GM21529 (cell line): Measurements from ENCODE around the gene KIF18A.
A peak's percentile ranks its signal among the peaks of the same experiment; 100 is the strongest.
"Not testable (repeated sequence)": the region's sequence is repeated elsewhere in the genome, so short reads cannot be mapped to it uniquely, and the experiment has no call there.

ENCODE experiments used
- ATAC-seq: cut with Tn5 transposase; IDR thresholded peaks from one replicate; pipeline ENCODE4 v1.9.1; 2021; ENCODE audit not compliant: unreplicated experiment

KIF18A gene

DNA sequence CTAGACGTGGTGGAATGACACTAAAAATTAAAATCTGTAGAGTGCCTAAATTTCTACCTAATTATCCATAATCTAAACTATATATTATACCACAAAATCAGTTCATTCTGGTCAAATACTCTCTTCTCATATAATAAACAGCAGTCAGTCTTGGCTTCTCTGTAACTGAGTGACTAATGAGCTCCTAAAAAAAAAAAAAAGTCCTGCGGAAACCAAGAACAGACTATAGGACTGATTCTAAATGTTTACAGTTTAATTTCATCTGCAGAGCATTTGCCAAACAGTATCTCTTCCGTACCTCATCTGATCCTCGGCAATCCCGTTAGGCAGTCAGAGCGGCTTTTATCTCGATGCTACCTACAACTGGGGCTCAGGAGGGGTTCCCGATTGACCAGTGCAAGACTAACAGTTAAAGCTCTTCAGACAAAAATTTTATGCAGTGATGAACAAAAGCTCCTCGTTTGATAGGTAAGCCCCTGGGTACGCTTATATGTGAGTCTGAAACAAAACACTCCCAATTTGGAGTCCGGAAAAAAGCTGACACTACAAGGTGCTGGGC, 686 bp downstream of the KIF18A start:
- ATAC-seq: peak; percentile 3

DNA sequence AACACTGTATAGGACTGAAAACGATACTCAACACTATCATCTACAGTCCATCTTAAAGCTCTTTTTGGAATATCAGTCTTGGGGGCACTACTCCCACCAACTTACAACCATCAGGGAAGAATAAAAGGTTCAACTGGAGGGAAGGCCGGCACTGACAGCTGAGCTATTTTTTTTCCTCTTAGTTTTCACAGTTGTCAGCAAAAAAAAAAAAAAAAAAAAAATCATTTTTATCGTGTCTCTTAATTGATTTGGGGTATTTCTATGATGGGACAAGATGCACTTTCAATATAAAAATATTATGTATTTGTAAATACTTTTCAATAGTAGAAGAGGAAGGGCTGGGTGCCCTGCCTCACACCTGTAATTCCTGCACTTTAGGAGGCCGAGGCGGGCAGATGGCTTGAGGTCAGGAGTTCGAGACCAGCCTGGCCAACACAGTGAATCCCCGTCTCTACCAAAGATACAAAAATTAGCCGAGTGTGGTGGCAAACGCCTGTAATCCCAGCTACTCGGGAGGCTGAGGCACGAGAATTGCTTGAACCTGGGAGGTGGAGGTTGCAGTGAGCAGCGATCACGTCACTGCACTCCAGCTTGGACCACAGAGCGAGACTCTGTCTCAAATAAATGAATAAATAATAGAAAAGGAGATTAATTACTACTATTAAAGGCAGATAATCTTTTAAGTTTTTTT, 1.5 kb downstream of the KIF18A start:
- no peak for ATAC-seq

DNA sequence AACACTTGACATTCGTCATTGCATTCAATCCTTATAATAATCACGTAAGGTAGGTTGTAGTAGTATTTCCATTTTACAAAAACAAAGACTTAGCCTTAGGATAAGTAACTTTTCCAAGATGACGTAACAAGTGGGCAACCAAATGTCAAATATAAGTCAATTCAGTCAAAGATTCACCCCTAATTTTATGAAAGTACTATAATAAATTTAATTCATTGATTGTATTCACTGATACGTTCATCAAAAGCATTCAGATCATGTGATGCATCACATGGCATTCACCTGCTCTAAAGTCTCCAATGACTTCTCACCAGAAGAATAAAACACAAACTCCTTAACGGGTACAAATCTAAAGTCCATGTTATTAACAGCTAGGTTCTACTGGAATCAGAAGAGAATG, 2.1 kb downstream of the KIF18A start:
- no peak for ATAC-seq

DNA sequence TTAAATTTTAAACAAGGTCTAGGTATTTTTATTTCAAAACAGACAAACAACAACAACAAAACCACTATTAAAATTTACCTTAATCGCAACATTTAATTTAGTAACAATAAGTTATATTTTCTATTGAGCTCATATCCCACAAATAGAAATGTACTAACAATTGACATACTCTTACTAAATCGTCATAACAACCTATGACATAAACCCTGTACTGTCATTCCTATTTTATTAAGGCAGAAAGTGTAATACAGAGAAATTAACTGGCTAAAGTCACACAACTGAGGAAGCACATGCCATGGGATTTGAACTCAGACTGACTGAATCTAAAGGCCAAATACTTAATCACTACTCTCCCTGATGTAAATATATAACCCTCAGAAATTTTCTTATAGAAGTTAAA, 3.0 kb downstream of the KIF18A start:
- no peak for ATAC-seq

DNA sequence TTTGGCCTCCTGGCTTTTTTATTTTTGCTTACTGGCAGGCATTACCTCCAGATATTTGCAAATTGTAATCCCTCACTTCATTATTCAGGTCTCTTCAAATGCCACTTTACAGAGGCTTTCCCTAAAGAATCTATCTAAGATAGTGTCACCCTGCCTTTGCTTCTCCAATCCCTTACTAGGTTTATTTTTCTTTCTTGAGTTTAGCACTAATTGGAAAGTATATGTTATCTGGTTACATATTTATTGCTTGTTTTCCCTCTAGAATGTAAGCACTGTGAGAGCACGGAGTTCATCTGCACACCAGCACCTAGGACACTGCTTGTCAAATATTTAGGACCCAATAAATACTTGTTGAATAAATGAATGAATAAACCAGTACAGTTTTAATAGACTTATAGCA, 3.5 kb downstream of the KIF18A start:
- ATAC-seq: no peak

DNA sequence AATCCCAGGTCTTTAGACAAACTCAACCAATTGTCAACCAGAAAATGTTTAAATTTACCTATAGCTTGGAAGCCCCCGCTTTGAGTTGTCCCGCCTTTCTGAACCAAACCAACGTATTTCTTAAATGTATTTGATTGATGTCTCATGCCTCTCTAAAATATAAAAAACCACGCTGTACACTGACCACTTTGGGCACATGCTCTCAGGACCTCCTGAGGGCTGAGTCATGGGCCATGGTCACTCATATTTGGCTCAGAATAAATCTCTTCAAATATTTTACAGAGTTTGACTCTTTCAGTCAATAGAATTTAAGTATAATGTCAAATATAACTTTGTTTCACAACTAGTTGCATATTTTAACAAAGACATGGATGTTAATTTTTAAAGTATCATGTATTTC, 5.7 kb downstream of the KIF18A start:
- ATAC-seq: not testable (repeated sequence)

DNA sequence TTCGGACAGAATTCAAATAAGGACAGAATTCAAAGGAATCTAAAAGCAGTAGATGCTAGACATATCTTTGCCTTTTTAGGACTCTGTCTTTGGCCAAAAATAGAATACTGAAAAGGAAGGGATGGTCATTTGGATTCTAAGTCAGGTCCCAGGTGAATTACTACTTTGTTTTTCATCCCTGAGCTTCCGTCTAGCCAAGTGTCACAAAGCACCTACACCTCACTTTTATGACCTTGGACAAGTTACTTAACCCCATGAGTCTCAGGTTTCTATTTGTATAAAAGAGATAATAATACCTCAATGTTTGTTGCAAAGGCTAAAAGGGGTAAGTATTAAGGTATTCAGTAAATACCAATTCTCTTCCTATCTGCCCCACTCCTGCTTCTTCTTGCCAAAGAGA, 7.3 kb downstream of the KIF18A start:
- no peak for ATAC-seq

DNA sequence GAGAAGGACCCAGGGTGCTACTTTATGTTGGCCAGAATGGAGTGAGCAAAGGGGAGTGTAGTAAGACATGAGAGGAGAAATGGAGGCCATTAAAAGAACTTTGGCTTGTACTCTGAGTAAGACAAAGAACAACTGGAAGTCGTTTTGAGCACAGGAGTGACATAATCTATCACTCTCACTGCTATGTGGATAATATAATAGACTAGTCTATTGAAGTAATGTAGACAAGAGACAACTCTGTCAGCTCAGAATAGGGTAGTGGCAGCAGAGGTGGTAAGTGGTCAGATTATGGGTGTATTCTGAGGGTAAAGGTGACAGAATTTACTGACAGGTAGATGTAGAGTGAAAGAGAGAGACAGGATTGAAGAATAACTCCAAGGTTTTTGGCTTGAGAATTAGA, 8.2 kb downstream of the KIF18A start:
- ATAC-seq: no peak

DNA sequence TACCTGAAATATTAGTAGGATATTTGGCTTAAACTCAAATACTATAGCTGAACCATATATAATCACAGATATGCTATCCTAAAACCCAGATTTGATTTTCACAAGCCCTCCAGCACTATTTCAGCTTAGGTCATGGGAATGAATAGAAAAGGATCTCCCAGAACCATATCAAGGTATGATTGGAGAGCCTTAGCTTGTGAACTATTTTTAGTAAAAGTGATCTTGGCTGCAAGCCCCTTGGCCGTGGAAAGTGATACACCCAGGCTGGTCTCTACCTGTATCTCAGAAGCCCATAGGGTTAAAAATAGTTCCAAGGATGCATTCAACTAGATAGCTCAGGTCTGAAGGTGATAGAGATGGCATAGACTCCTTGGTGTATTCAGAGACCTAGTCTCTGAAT, 9.7 kb downstream of the KIF18A start:
- ATAC-seq: no peak

DNA sequence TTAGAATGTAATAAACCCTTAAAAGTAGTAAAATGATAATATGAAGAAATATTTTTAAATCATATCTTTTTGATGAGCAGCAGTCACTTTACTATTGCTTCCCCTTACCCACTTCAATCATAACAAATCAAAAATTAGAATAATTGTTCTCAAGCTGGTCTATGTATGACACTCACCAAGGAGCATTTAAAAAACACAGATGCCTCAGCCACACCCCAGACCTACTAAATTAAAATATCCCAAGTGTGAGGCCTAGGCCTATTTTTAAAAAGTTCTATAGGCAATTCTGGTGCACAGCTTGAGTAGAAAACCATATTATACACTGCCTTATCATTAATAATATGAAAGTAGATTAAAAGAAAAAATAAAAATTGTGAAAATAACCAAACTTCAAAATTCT, 15.2 kb downstream of the KIF18A start:
- no peak for ATAC-seq

DNA sequence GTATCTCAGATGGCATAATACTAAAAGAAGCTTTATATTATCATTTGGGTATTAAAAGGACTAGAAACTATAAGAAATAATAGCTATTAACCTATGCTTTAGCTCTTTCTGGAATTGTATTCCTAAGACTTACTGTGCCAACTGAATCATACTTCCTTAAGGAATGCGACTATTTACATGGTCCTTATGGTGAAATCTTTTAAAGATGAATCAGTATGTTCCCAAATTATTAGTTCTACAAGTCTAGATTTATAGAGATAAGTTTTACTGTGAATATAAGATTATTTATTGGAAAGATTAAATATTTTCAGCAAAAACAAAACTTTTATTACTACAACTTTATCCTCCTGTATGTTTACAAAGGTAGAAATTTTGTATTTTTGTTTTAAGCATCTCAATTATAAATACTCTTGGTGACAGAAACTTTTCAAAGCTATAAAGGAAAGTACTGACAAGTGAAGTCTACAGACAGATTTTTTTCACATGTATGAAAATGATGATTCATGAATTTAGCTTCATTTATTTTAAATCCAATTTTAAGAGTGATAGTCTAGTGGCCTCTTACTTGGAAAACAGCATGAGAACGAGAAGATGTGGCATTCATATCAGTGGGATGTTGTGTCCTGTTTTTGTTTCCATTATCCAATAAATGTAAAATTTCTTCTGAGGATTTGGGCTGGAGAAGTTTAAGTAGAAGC, 17.8 kb downstream of the KIF18A start:
- ATAC-seq: no peak

DNA sequence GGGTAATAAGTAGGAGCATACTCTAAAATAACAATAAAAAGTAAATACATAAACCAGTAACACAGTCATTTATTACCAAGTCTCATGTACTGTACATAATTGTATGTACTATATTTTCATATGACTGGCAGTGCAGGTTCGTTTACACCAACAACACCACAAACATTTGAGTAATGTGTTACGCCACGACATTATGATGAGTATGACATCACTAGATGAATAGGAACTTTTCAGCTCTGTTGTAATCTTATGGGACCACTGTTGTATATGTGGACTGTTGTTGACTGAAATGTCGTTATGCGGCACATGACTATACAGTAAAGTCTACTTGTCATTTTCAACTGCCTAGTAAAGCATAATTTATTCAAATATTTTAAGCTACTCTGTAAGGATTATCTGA, 18.6 kb downstream of the KIF18A start:
- no peak for ATAC-seq

DNA sequence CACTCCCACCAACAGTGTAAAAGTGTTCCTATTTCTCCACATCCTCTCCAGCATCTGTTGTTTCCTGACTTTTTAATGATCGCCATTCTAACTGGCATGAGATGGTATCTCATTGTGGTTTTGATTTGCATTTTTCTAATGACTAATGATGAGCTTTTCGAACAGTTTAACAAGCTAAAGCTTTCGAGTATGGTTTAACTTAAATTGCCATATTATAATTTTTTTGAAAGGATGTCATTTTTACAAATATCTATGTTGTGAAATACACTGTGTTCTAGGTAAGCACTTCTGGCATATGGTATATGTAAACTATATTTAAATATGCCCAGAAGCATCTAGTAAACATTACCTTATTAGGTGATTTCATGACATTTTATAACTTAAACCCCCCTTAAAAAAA, 20.3 kb downstream of the KIF18A start:
- ATAC-seq: not testable (repeated sequence)

DNA sequence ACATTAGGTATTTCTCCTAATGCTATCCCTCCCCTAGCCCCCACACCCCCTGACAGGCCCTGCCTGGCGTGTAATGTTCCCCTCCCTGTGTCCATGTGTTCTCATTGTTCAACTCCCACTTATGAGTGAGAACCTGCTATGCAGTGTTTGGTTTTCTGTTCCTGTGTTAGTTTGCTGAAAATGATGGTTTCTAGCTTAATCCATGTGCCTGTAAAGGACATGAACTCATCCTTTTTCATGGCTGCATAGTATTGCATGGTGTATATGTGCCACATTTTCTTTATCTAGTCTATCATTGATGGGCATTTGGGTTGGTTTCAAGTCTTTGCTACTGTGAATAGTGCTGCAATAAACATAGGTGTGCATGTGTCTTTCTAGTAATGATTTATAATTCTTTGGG, 20.8 kb downstream of the KIF18A start:
- ATAC-seq: not testable (repeated sequence)

DNA sequence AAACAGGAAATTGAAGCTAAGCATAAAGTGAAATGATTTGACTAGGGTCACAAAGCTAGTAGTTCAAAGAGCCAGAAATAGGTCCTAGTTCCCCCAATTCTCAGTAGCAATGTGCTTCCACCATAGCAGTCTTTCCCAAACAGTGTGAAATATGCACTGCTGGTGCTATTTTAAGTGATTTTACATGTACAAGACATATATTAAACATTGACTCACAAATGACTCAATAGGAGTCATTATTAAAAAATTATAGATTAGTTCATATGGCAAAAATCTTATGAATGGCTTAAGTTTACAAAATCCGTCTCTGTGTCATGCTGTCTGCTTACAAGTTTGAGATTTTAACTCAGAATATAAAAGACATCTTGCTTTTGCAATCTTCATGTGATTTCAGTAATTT, 21.4 kb downstream of the KIF18A start:
- ATAC-seq: no peak

DNA sequence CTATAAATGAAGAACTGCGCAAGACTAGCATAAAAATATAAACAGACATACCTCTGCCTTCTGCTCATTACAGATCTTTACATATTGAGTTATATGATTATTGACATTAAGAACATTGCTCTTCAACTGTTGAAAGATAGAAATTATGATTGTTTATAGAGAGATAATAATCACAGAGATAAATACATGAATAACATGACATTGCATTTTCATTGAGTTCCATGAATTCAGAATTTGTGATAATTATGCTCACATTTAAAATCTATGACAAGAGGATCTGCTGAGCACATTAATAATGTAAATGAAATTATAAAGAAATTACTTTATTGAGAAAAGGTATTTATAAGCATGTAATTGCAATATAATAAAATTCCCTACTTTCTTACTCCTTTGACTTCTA, 24.8 kb downstream of the KIF18A start:
- no peak for ATAC-seq

DNA sequence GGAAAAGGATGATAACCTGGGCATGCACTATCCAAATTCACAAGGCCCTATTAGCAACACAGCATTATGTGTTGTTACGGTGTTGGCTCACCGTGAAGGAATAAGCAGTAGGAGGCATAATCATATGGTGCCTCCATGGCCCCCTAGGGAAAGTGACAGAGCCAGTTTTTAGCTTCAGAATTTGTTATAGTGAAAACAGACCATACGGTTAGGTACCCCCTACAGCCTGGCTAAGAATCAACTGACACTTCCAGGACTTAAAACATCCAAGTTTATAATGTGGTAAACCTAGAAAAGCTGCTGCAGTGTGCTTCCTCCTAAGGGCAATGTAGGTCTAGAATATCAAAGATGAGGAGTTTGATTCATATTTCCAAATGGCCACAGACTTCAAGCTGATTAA, 30.4 kb downstream of the KIF18A start:
- no peak for ATAC-seq

DNA sequence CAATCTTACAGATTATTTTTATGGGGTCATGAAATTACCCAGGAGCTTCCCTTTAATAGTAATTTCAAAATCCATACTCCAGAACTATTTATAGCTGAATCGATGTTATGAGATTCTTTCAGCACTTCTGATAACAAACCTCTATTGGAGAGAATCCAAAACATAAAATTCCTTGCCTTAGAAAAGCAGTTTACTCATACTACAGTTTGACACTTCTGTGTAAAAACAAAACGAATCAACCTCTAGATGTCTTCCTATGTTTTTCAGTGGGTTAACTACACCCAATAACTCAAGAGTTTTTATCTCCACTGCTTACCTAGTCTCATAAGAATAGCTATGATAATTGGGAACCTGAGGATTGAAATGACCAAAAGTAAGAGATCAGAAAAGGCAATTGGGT, 35.6 kb downstream of the KIF18A start:
- ATAC-seq: no peak

DNA sequence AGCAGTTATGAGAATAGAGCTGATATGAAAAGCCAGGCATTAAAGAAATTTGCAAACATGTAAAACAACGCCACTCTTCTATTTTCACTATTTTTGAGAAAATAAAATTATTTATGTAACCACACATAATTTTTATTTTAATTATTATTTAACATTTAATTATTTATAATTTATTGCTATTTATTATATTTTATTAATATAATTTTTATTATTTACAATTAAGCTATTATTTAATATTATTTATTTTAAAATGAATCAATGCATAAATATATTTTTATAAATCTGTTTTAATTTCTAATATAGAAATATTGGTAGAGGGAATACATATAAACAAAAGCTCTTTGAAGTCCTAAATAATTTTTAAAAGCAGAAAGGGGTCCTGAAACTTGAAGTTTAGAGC, 36.7 kb downstream of the KIF18A start:
- no peak for ATAC-seq

DNA sequence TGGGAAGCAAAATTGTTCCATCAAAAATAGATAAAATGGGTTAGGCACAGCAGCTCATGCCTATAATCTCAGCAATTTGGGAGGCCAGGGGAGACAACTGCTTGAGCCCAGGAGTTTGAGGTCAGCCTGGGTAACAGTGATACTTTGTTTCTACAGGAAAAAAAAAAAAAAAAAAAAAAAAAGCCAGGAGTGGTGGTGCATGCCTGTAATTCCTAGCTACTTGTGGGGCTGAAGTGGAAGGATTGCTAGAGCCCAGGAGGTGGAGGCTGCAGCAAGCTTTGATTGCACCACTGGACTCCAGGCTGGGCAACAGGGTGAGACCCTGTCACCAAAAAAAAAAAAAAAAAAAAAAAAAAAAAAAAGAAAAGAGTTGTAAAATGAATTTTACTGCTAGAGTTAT, 49.6 kb downstream of the KIF18A start:
- no peak for ATAC-seq

DNA sequence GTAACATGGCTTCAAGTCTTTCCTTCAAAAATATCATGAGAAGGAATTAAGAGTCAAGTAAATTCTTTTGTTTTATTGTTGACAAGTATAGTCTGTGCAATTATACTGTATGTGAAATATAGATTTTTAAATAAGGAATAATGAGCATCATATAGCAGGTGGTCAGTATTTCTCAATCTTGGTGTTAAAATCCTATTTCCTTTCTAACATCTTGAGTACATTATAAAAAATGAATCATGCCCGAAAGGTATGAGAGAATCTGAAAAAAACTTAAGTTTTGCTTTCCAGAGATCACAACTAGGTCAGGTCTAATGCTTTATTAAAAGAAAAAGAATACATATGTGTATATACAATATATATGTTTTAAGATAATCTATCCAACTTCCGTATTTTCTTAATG, 53.1 kb downstream of the KIF18A start:
- no peak for ATAC-seq

DNA sequence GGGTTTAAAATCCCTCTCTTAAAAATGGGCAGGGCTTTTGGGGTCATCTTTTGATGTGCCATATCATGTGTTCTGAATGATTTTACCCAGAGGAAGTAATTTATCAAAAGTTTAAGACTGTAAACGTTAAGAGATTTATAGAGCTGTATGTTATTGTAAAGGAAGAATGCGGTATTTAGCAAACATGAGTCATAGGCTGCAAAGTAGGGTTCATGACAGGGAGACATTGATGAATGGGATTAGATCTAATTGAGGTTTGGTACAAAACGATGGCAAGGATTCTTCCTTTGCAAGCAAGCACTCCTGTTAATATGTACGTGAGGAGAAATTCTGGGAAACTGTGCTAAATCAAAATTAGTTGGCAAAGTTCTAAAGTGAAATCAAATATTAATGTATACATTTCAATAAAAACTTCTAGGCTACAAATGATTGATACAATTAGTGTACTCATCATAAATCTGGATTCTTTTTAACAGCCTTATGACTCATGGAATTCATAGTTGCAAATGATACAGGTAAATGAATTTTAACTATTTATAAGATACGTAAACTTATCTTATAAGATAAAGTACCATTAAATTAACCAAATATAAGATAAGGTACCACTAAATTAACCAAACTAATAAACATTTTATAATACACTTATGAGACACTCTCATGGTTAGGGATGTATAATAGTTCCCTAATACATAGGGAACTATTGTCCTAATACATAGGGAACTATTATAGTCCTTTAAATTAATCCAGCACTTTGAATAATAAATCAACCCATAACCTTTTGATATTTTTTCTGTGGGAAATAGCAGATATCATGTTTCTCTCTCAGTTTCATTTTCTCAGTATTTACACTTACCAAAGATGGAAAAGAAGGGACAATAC, 58.4 kb downstream of the KIF18A start:
- no peak for ATAC-seq
